A673 (cell line): ENCODE results near the gene C2orf92.

Source experiments
- CTCF ChIP-seq: fragments of 300-800, 200-600 bp; sonication (generic); conservative IDR thresholded peaks from 2 replicates; pipeline ENCODE4 v1.5.1; 2017; ENCODE audit warnings: low read depth, mild to moderate bottlenecking, antibody characterized with exemption, low read length, moderate library complexity, mixed read lengths
- EZH2 ChIP-seq: fragments of 200-600 bp; sonication (generic); IDR thresholded peaks from 2 replicates; pipeline ENCODE4 v1.6.1; 2017; ENCODE audit warnings: borderline replicate concordance, low read depth, mild to moderate bottlenecking, mixed read lengths, antibody characterized with exemption, low read length; ENCODE audit not compliant: poor library complexity, severe bottlenecking

- no peak for TF ChIP-seq CTCF
- no peak for TF ChIP-seq EZH2
Measured at GRCh38 chr2:97713296-97714083, 44.0 kb downstream of the C2orf92 start, which contains the start of gene ZAP70.
